Activated T-cell treated with anti-CD3 and anti-CD28 coated beads, Interleukin-2, amount 50 U/mL, for 24 hours (primary cell): Measurements from ENCODE around the gene SCGB1A1.
"Not testable (repeated sequence)": the region's sequence is repeated elsewhere in the genome, so short reads cannot be mapped to it uniquely, and the experiment has no call there.

ENCODE experiments used
- DNase-seq: peaks from one replicate; pipeline ENCODE4 v3.0.0-alpha.2; 2020
- H3K27ac Mint-ChIP-seq: 2 replicates; pipeline ENCODE4 v1.8.0; 2020; ENCODE audit warnings: mild to moderate bottlenecking, mixed read lengths
- H3K27me3 Mint-ChIP-seq: 2 replicates; pipeline ENCODE4 v1.8.0; 2020; ENCODE audit warnings: mixed read lengths
- H3K36me3 Mint-ChIP-seq: 2 replicates; pipeline ENCODE4 v1.8.0; 2020; ENCODE audit warnings: low read depth, mixed read lengths
- H3K4me1 Mint-ChIP-seq: 2 replicates; pipeline ENCODE4 v1.8.0; 2020; ENCODE audit warnings: low read depth, mixed read lengths
- H3K4me3 Mint-ChIP-seq: 2 replicates; pipeline ENCODE4 v1.8.0; 2020; ENCODE audit warnings: mild to moderate bottlenecking, moderate library complexity, mixed read lengths
- H3K9me3 Mint-ChIP-seq: 2 replicates; pipeline ENCODE4 v1.8.0; 2020; ENCODE audit warnings: mixed read lengths

The SCGB1A1 gene, protein sequence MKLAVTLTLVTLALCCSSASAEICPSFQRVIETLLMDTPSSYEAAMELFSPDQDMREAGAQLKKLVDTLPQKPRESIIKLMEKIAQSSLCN

GRCh38 chr11:62418733-62419132 is at the start of gene SCGB1A1:
Gene SCGB1A1 (plus strand): TSS chr11:62419033. CDS start chr11:62419096, 63 bp downstream.
- Mint-ChIP-seq H3K36me3 (no peaks in the 10 kb centered on the region), H3K4me3 (no peak within 1 kb of the TSS), H3K9me3 (no peaks in the 10 kb centered on the region), H3K27ac (no peak within 1 kb of the TSS), H3K27me3 (no peaks in the 10 kb centered on the region), H3K4me1 (no peaks in the 10 kb centered on the region)
- DNase-seq: no peak

DNA sequence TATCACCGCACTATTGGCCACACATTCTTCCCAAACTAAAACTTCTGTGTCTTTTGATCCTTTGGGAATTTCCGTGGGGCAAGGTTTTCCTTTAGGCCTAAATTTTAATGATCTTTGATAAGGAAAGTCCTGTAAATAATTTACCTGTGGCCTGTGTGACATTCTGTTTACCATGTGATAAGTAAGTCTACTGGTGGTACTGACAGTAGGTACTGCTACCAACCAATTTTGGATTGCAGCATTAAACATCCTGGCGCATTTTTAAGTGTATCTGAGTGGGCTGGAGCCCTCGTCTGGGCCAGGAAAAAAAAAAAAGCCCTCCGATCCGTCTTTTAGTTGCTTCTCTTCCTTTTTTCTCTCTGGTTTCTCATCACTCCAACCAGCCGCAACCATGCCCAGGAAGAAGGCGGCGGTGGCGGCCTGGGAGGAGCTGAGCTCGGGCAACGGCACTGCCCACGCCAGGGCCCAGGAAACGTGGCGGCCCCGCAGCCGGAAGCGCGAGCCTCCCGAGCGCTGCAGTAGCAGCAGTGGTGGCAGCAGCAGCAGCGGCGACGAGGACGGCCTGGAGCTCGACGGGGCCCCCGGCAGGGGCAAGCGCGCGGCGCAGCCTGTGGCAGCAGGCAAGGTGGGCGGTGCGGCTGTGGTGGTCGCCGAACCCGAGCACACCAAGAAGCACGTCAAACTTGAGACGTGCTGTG is 47.9 kb upstream of the SCGB1A1 start:
- Mint-ChIP-seq H3K9me3 (peaks cover 3% of the 10 kb centered on the region), H3K27me3 (no peaks in the 10 kb centered on the region), H3K36me3 (no peaks in the 10 kb centered on the region), H3K4me3 (peak overlapping the region; percentile 45), H3K27ac (peak overlapping the region; percentile 85), H3K4me1 (peaks cover 13% of the 10 kb centered on the region)
- peak; percentile 62 for DNase-seq

- peaks cover 3% of the 10 kb centered on the region for H3K9me3 Mint-ChIP-seq
- H3K27ac Mint-ChIP-seq: no peak overlapping the region
Observed at GRCh38 chr11:62372871-62373270, 46.0 kb upstream of the SCGB1A1 start.

GRCh38 chr11:62373464-62374119 is 45.2 kb upstream of the SCGB1A1 start:
- Mint-ChIP-seq H3K4me3 (no peak overlapping the region), H3K27ac (no peak overlapping the region), H3K27me3 (no peaks in the 10 kb centered on the region), H3K9me3 (no peaks in the 10 kb centered on the region), H3K4me1 (peaks cover 12% of the 10 kb centered on the region), H3K36me3 (no peaks in the 10 kb centered on the region)
- DNase-seq: no peak

More at GRCh38 chr11:62372871-62373270, 46.0 kb upstream of the SCGB1A1 start:
- H3K4me1 Mint-ChIP-seq: peaks cover 12% of the 10 kb centered on the region
- H3K36me3 Mint-ChIP-seq: no peaks in the 10 kb centered on the region
- H3K4me3 Mint-ChIP-seq: no peak overlapping the region
- H3K27me3 Mint-ChIP-seq: no peaks in the 10 kb centered on the region
- DNase-seq: no peak

DNA sequence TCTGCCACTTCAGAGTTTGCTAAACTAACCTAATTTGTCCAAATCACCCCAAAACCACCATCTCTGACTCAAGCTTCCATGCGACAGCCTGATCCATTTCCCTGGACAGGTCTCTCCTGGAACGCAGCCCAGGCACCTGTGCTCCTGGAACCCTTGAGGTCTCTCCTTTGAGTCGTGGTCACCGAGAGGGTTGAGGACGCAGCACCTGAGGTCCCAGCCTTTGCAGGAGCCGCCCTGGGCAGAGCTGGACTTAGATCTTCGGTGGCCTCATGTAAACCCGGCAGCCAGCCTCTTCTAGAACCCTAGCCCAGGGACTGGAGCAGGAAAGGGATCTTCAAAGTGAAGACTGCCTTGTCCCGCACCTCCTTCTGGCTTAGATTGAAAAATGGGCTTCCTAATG is 44.0 kb upstream of the SCGB1A1 start:
- H3K4me3 Mint-ChIP-seq: no peak overlapping the region
- H3K27me3 Mint-ChIP-seq: no peaks in the 10 kb centered on the region
- no peaks in the 10 kb centered on the region for H3K36me3 Mint-ChIP-seq
- H3K4me1 Mint-ChIP-seq: peaks cover 12% of the 10 kb centered on the region
- no peak for DNase-seq
- H3K27ac Mint-ChIP-seq: no peak overlapping the region
- no peaks in the 10 kb centered on the region for H3K9me3 Mint-ChIP-seq

DNA sequence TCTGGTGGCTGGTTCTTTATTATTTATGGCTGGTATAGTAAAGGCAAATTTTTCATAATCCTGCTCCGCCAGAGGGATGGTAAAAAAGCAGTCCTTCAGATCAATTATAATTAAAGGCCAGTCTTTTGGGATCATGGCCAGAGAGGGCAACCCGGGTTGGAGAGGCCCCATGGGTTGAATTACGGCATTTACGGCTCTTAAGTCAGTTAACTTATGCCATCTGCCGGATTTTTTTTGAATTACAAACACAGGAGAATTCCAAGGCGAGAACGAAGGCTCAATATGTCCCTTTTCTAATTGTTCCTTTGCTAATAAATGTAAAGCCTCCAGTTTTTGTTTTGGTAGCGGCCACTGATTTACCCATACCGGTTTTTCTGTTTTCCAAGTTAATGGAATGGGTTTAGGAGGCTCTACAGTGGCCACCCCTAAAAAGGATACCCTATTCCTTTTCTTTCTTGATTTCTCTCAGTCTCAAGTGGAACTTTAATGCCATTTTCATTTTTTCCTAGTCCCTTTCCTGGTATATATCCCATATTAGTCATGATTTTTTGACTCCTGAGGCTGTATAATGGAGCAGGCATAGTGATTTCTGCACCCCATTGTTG is 40.3 kb upstream of the SCGB1A1 start:
- not testable (repeated sequence) for H3K4me1 Mint-ChIP-seq, DNase-seq, H3K27me3 Mint-ChIP-seq, H3K9me3 Mint-ChIP-seq, H3K27ac Mint-ChIP-seq, H3K36me3 Mint-ChIP-seq, H3K4me3 Mint-ChIP-seq

DNA sequence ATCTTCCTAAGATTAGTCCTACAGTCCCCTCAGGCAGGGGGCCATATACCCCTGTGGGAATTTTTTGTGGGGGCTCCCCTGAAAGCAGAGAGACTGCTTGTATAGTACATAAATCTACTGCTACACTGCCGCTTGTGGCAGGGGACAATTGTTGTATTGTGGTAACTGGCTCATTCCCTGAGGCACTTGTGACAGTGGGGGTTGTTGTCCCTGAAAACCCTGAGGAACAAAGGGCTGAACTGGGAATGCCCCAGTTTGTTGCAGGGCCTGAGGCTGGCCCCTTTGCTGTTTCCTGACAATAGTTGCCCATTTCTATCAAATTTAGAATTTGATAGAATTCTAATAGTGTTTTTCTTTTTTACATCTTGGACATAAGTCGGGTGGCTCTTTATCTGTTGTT is 39.2 kb upstream of the SCGB1A1 start:
- not testable (repeated sequence) for H3K27ac Mint-ChIP-seq, DNase-seq, H3K4me3 Mint-ChIP-seq, H3K4me1 Mint-ChIP-seq, H3K36me3 Mint-ChIP-seq, H3K9me3 Mint-ChIP-seq, H3K27me3 Mint-ChIP-seq

- not testable (repeated sequence) for H3K27me3 Mint-ChIP-seq, H3K36me3 Mint-ChIP-seq, H3K9me3 Mint-ChIP-seq, H3K4me1 Mint-ChIP-seq, H3K27ac Mint-ChIP-seq, H3K4me3 Mint-ChIP-seq
- DNase-seq: peak; percentile 64
Observed at GRCh38 chr11:62380821-62381245, 38.0 kb upstream of the SCGB1A1 start.

DNA sequence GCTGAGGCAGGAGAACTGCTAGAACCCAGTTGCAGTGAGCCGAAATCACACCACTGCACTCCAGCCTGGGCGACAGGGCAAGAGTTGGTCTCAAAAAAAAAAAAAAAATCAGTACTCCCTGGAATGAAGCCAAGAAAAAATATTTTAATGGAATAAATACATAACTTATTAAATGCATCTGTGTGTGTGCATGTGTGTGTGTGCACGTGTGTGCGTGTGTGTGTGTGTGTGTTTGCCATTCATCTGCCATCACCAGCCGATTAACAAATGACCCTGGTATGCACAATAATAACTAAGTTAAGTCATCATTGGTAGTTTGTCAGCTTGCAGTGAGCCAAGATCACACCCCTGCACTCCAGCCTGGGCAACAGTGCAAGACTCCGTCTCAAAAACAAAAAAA is 35.0 kb upstream of the SCGB1A1 start:
- Mint-ChIP-seq H3K4me3 (no peak overlapping the region), H3K9me3 (no peaks in the 10 kb centered on the region), H3K4me1 (peaks cover 16% of the 10 kb centered on the region), H3K36me3 (no peaks in the 10 kb centered on the region), H3K27ac (no peak overlapping the region), H3K27me3 (no peaks in the 10 kb centered on the region)
- no peak for DNase-seq

DNA sequence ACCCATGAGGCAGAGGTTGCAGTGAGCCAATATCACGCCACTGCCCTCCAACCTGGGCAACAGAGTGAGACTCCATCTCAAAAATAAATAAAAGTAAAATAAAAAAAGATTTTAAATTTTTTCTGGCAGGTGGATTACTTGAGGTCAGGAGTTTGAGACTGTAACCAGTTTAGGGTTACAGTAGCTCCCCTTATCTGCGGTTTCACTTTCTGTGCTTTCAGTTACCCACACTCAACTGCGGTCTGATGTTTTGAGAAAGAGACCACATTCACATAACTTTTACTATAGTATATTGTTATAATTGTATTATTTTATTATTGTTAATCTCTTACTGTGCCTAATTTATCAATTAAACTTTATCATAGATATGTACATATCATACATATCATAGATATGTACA is 32.8 kb upstream of the SCGB1A1 start:
- peaks cover 12% of the 10 kb centered on the region for H3K4me1 Mint-ChIP-seq
- not testable (repeated sequence) for H3K4me3 Mint-ChIP-seq, H3K36me3 Mint-ChIP-seq, DNase-seq, H3K27me3 Mint-ChIP-seq, H3K9me3 Mint-ChIP-seq, H3K27ac Mint-ChIP-seq

GRCh38 chr11:62387381-62387780 is 31.5 kb upstream of the SCGB1A1 start:
- Mint-ChIP-seq H3K4me1 (peaks cover 12% of the 10 kb centered on the region), H3K4me3 (no peak overlapping the region), H3K27me3 (no peaks in the 10 kb centered on the region), H3K9me3 (no peaks in the 10 kb centered on the region), H3K36me3 (no peaks in the 10 kb centered on the region), H3K27ac (no peak overlapping the region)
- DNase-seq: no peak

DNA sequence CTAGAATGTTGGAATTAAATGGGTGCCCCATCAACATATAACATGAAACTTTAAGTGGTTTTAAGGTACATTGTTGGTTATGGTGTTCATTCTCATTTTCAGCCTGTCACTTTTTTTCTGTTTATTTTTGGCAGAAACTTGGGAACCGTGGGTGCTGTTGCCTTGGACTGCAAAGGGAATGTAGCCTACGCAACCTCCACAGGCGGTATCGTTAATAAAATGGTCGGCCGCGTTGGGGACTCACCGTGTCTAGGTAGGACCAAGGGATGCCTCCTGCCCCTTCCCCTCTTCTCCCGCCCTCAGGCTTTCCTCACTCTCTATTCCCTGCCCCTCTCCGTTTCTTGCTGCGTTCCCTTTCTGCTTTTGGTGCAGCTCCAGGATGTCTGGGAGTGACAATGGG is 29.8 kb upstream of the SCGB1A1 start:
- Mint-ChIP-seq H3K27me3 (no peaks in the 10 kb centered on the region), H3K9me3 (no peaks in the 10 kb centered on the region), H3K4me3 (no peak overlapping the region), H3K36me3 (no peaks in the 10 kb centered on the region), H3K4me1 (peaks cover 12% of the 10 kb centered on the region), H3K27ac (no peak overlapping the region)
- no peak for DNase-seq

DNA sequence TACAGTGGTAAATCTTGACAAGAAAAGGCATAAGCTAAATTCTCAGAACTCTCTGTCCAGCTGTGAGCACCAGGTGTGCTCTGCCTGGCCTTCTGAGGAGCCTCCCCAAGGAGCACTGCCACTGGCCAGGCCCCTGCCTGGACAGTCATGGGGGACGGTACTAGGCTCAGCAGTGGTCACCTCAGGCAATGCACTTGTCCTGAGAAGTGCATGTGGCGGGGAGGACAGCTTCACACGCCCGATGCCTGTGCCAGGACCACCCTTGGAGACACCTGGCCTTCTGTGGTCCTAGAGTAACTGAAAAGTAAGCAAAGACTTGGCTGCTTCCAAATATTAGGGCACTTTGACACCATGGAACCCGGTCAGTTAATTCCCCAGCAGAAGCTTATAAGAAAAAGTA is 28.6 kb upstream of the SCGB1A1 start:
- Mint-ChIP-seq H3K4me1 (peaks cover 15% of the 10 kb centered on the region), H3K4me3 (no peak overlapping the region), H3K27me3 (no peaks in the 10 kb centered on the region), H3K27ac (no peak overlapping the region), H3K36me3 (no peaks in the 10 kb centered on the region), H3K9me3 (no peaks in the 10 kb centered on the region)
- DNase-seq: no peak

GRCh38 chr11:62390722-62391121 is 28.1 kb upstream of the SCGB1A1 start:
- Mint-ChIP-seq H3K4me3 (no peak overlapping the region), H3K9me3 (no peaks in the 10 kb centered on the region), H3K27ac (no peak overlapping the region), H3K36me3 (no peaks in the 10 kb centered on the region), H3K4me1 (peaks cover 15% of the 10 kb centered on the region), H3K27me3 (no peaks in the 10 kb centered on the region)
- no peak for DNase-seq
